BJ (cell line): ENCODE results near the gene NPAS3. TPM values are rescaled to one million over a fixed set of nuclear protein-coding genes. Genes with fewer than 3 reads are reported as not detected.

Experiments
- CTCF ChIA-PET: fragments of 350-600 bp; formaldehyde crosslinking; extraction: SDS; loops from one replicate; lab custom pipeline; 2021; ENCODE audit warnings: antibody characterized with exemption, inconsistent platforms; lab: Yijun Ruan, JAX
- POLR2A ChIA-PET: fragments of 300-600 bp; sonication (Branson Sonifier 250); formaldehyde crosslinking; extraction: SDS; loops from one replicate; lab custom pipeline; 2021; ENCODE audit warnings: antibody characterized with exemption; lab: Charles Lee
- DNase-seq: peaks from one replicate; pipeline ENCODE4 v3.0.0-alpha.2; 2011; ENCODE audit warnings: low read depth
- H3K27me3 ChIP-seq: 2 replicates; pipeline ENCODE4 v1.6.0; 2011; ENCODE audit warnings: low read length; ENCODE audit not compliant: control insufficient read depth, insufficient read depth
- H3K36me3 ChIP-seq: 2 replicates; pipeline ENCODE4 v1.5.1; 2011; ENCODE audit warnings: low read length; ENCODE audit not compliant: control insufficient read depth, insufficient read depth
- H3K4me3 ChIP-seq: 2 replicates; pipeline ENCODE4 v1.5.1; 2011; ENCODE audit warnings: low read depth, mild to moderate bottlenecking, control low read depth, low read length
- polyA plus RNA-seq: library from polyadenylated mRNA; depleted of rRNA; stranded (reverse); fragments of >200 nt; gene quantifications from 2 replicates; pipeline ENCODE4 v1.2.3, GENCODE V29; 2011
- TF ChIP-seq, protein P1 (sequence below): IDR thresholded peaks from 2 replicates; pipeline ENCODE4 v1.5.1; 2011; ENCODE audit warnings: low read depth, mild to moderate bottlenecking, control low read depth, inconsistent platforms, low read length, moderate library complexity; ENCODE audit not compliant: insufficient read depth

Gene NPAS3
- polyA plus RNA-seq, 1 experiment = 0.09 TPM

DNA sequence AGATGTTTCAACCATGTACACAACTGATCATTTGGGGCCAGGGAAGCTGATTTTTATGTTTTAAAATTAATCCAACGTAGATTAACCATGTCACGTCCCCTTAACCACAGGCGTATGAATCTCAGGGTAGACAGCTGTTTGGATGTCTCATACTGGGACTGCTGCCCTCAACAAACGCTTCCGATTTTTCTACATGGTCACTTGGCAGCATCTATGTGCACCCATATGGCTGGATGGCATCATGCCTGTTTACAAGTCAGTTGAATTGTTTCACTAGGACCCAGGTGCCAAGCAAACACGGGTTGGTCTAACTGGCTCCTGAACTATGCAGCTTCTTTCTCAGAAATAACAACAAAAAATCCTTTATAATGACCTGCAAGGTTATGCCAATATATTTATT lies 393.8 kb downstream of the NPAS3 start:
- H3K36me3 ChIP-seq = no peaks in the 10 kb centered on the region
- CTCF ChIA-PET = no interaction called here
- TF ChIP-seq, protein P1, sequence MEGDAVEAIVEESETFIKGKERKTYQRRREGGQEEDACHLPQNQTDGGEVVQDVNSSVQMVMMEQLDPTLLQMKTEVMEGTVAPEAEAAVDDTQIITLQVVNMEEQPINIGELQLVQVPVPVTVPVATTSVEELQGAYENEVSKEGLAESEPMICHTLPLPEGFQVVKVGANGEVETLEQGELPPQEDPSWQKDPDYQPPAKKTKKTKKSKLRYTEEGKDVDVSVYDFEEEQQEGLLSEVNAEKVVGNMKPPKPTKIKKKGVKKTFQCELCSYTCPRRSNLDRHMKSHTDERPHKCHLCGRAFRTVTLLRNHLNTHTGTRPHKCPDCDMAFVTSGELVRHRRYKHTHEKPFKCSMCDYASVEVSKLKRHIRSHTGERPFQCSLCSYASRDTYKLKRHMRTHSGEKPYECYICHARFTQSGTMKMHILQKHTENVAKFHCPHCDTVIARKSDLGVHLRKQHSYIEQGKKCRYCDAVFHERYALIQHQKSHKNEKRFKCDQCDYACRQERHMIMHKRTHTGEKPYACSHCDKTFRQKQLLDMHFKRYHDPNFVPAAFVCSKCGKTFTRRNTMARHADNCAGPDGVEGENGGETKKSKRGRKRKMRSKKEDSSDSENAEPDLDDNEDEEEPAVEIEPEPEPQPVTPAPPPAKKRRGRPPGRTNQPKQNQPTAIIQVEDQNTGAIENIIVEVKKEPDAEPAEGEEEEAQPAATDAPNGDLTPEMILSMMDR = no peak
- no peak for DNase-seq
- POLR2A ChIA-PET = no interaction called here
- no peaks in the 10 kb centered on the region; the same call in 1 of the 2 replicates for H3K27me3 ChIP-seq
- no peak overlapping the region for H3K4me3 ChIP-seq

DNA sequence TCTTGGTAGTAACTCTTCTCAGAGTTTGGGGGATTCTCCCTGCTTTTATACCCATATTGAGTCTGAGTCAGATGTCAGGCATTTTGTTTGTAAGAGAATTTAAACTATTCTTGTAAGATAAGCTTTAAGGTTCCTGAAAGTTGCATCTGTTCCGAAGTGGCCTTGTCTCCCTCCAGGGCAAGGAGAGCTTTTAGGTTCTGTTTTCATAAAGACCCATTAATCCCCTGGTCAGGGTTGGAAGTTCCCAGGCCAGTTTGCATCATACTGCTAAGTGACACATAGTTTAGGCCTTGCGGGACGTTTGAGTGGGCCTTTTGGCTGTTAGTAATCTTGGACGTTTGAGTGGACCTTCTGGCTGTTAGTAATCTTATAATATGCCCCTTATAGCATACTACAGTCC lies 396.7 kb downstream of the NPAS3 start:
- TF ChIP-seq, protein P1 = no peak
- Histone ChIP-seq H3K27me3 (no peaks in the 10 kb centered on the region), H3K36me3 (no peaks in the 10 kb centered on the region), H3K4me3 (no peak overlapping the region)
- ChIA-PET CTCF (no interaction called here), POLR2A (no interaction called here)
- DNase-seq = peak; percentile 7

DNA sequence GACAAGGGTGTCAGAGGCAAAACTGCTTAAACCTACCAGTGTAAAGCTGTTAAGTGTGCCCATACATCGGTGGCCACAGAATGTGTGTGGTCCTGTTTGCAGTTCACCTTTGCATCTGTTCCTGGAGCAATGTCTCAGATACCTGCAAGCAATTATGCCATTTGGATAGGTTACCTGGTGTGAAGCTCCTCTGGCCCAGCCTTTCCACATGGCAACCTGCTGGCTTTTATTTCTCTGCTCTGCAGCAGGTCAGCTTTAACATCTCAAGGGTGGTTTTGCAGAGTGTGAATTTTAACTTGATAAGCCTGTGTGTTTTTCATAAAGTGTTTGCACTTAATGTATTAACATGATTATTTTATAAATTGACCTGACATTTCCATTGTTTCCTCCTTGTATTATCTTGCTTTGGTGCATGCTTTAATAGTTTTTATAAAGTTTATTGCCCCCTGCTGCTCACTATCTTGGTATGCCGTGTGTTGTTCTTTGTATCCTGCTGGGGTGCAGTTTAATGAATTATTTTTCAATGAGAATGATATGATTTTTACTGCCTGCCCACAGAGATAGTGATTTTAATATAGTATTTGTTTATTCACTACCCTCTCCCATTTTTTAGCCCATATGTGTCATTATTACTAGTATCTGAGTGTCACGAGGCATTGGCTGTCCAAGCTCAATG lies 403.8 kb downstream of the NPAS3 start:
- Histone ChIP-seq H3K27me3 (no peaks in the 10 kb centered on the region; the same call in 1 of the 2 replicates), H3K4me3 (no peak overlapping the region), H3K36me3 (no peaks in the 10 kb centered on the region)
- TF ChIP-seq, protein P1 = no peak
- POLR2A ChIA-PET = no interaction called here
- CTCF ChIA-PET = interaction anchor here (1.0 kb wide), 1 partner anchor 8 kb away, joined by 3 read pairs; no protein-coding TSS in a partner anchor
- DNase-seq = no peak

DNA sequence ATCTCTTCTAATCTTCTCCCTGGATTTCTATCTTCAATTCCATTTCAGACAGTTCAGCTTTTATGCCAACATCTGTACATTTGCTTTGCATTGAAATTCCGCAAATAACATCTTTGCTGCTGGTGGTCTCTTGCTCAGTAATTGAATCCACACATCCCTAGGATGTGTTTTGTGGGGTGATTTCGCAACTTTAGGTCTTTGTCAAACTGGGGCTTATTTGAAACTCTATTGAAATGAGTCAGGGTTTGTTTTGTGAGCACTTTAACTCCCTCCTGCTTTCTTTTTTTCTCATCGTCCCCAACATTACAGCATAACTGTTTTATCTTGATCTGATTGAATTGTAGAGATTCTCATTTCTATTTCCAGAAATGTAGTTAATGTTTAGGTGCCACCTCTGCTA lies 404.3 kb downstream of the NPAS3 start:
- ChIA-PET CTCF (interaction anchor here (0.6 kb wide), 1 partner anchor 1598 kb away, joined by 3 read pairs; no protein-coding TSS in a partner anchor), POLR2A (no interaction called here)
- H3K36me3 ChIP-seq = no peaks in the 10 kb centered on the region
- TF ChIP-seq, protein P1 = no peak
- H3K27me3 ChIP-seq = no peaks in the 10 kb centered on the region; the same call in 1 of the 2 replicates
- no peak for DNase-seq
- no peak overlapping the region for H3K4me3 ChIP-seq

DNA sequence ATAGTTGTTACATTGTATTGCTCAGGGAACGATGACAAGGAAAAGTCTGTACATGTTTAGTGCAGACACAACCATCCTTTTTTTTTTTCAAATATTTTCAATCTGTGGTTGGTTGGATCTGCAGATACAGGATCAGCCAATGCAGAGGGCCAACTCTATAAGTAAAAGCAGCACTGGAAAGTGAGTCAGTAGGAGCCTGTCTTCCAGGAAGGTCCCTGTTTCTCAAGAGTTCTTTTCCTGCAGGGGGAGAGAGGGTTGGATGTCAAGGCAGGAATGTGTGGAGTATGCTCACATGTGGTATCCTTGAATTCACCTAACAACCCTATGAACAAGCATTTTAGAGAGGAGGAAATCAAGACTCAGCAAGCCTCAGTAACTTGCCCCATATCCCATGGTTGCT lies 409.1 kb downstream of the NPAS3 start:
- ChIA-PET CTCF (no interaction called here), POLR2A (no interaction called here)
- no peaks in the 10 kb centered on the region; the same call in 1 of the 2 replicates for H3K27me3 ChIP-seq
- H3K36me3 ChIP-seq = no peaks in the 10 kb centered on the region
- H3K4me3 ChIP-seq = no peak overlapping the region
- DNase-seq = no peak
- TF ChIP-seq, protein P1 = no peak
